Mucosa of descending colon (tissue), 3 donors: ENCODE measurements around the gene APEH. TPM values are rescaled to one million over a fixed set of nuclear protein-coding genes. Genes with fewer than 3 reads are reported as not detected.

Experiments
- ATAC-seq: fragments of 200-7000 bp; cut with Tn5 transposase; one replicate; pipeline ENCODE4 v1.9.1; 2020; ENCODE audit warnings: mild to moderate bottlenecking, moderate library complexity
- DNase-seq, 3 donors: peaks; one replicate each; pipeline ENCODE4 v3.0.0-alpha.2; 2020
- H3K36me3 ChIP-seq: fragments of 200-600 bp; one replicate; pipeline ENCODE4 v1.8.0; 2021; ENCODE audit warnings: low read depth, mild to moderate bottlenecking
- H3K4me1 ChIP-seq: fragments of 200-600 bp; one replicate; pipeline ENCODE4 v1.8.0; 2021; ENCODE audit warnings: low read depth, mild to moderate bottlenecking
- H3K4me3 ChIP-seq: fragments of 200-600 bp; one replicate; pipeline ENCODE4 v1.8.0; 2021; ENCODE audit warnings: mild to moderate bottlenecking
- H3K9me3 ChIP-seq: fragments of 200-600 bp; one replicate; pipeline ENCODE4 v1.8.0; 2021; ENCODE audit warnings: mild to moderate bottlenecking
- intact Hi-C, 2 donors: fragments of 100-400 bp; cut with DNase I in 1 of 2; cut with micrococcal nuclease in 1 of 2; formaldehyde crosslinking; loops; one replicate each; pipeline versions ENCODE4 v1.11.0 to v1.11.1; 2022; cut with DNase I, micrococcal nuclease
- total RNA-seq, 3 donors: library from RNA; stranded (reverse); fragmentation: NEBNext Ultra II Directional in 2 of 3; extraction: Animal tissue kit (Norgen Biotek cat#: 25700) in 2 of 3; gene quantifications; one replicate each; pipeline versions ENCODE4 v1.2.1 to v1.2.4, GENCODE V29; 2021 to 2023
- TF ChIP-seq, protein P1 (sequence below): fragments of 200-600 bp; IDR thresholded peaks from one replicate; pipeline ENCODE4 v1.8.0; 2022; ENCODE audit warnings: antibody characterized with exemption, mild to moderate bottlenecking
- donor health status: DM: no; HTN: no; CAD: no; lungs with moderate emphysema.
- donor health status: DM: no; HTN: no; CAD: no.
- donor health status: DM: no; HTN: yes; CAD: no.

The APEH gene
- total RNA-seq, 3 donors from 2014 or later = 110 to 176 (median 142) TPM

DNA sequence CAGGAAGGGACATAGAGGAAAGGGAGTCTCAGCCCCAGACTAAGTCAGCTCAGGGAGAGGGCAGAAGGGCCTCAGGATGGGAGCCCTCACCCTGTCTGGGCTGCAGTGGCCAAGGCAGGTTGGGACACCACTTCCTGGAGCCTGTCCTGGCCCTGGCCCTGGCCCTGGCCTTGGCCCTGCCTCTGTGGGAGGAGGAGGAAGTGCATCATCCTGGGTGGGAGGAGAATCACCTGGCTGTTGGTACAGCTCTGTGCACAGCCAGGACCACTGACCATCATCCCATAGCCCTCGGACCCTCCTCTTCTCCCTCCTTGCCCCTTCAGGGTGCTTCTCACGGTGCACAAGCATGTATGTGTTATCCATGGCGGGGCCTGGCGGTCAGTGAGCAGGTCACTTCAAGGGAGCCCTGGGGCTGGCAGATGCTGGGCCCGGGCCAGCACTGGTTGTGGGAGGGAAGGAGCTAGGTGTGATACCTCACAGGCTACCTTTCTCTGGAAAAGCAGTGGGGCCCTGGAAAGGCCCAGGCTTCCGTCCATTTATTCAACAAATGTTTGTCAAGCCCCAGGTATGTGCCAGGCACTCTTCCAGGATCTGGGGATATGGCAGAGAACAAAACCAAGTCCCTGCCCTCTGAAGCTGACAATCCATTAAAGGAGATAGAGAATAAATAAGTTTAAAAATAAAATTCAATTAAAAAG, 8.2 kb upstream of the APEH start:
- intact Hi-C loops = loop anchor here in 1 of 2 donors (5.0 kb wide), 1 partner anchor 124 kb away; no protein-coding TSS in a partner anchor
- no peaks in the 10 kb centered on the region for H3K36me3 ChIP-seq
- no peak overlapping the region for H3K4me3 ChIP-seq
- no peak for DNase-seq
- TF ChIP-seq, protein P1, sequence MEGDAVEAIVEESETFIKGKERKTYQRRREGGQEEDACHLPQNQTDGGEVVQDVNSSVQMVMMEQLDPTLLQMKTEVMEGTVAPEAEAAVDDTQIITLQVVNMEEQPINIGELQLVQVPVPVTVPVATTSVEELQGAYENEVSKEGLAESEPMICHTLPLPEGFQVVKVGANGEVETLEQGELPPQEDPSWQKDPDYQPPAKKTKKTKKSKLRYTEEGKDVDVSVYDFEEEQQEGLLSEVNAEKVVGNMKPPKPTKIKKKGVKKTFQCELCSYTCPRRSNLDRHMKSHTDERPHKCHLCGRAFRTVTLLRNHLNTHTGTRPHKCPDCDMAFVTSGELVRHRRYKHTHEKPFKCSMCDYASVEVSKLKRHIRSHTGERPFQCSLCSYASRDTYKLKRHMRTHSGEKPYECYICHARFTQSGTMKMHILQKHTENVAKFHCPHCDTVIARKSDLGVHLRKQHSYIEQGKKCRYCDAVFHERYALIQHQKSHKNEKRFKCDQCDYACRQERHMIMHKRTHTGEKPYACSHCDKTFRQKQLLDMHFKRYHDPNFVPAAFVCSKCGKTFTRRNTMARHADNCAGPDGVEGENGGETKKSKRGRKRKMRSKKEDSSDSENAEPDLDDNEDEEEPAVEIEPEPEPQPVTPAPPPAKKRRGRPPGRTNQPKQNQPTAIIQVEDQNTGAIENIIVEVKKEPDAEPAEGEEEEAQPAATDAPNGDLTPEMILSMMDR = no peak
- ATAC-seq = peak; percentile 51
- H3K4me1 ChIP-seq = no peaks in the 10 kb centered on the region
- no peaks in the 10 kb centered on the region for H3K9me3 ChIP-seq

DNA sequence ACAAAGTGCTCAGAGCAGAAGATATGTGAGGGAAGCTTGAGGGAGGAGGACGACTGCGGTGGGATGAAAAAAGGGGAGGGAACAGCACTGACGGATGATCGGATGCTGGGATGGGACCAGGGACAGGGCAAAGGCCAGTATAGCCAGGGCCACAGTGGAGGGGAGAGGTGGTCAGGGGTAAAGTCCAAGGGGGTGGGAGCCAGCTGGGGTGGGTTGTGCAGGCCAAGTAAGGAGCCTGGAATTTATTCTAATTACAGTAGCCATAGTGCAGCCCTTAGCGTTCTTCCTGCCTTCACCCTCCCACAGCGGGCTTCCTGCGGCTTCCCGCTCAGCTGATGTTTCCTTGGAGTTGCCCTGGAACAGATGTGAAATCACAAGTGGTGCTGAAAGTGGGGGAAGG, 7.6 kb upstream of the APEH start:
- intact Hi-C loops = loop anchor here in 1 of 2 donors (5.0 kb wide), 1 partner anchor 124 kb away; no protein-coding TSS in a partner anchor
- no peaks in the 10 kb centered on the region for H3K36me3 ChIP-seq
- no peak overlapping the region for H3K4me3 ChIP-seq
- no peaks in the 10 kb centered on the region for H3K4me1 ChIP-seq
- ATAC-seq = no peak
- DNase-seq = no peak
- TF ChIP-seq, protein P1 = no peak
- no peaks in the 10 kb centered on the region for H3K9me3 ChIP-seq

DNA sequence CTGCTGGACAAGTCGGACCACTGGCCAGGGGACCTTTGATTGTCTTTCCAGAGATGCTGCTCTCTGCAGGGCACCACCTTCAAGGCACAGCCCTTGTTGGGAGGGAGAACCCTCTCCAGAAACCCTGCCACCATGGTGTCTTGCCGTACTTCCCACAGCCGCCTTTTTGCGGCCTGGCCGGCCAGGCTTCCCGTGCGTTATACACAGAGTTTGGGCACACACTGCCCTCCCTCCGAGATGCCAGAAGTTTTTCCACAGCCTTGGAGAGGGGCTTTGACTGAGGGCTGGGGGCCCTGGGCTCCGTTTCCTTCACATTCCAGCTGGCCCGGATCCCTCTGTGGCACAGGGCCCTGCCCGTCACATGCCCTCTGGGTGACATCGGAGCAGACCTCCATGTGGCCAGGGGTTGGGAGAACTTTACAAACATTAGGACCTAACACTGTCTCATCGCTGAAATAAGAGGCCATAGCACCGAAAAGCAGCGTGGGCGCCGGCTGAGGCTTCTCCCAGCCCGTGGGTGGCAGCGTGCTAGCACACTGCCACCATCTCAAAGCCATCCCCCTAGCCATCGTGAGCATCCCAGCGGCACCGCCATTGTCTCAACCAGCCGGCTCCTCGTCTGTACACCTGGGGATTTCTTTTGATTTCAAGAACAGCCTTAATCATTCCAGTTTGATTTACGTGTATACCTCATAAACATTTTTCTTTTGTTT, 6.3 kb upstream of the APEH start:
- ATAC-seq (no peak), DNase-seq (no peak)
- no peaks in the 10 kb centered on the region for H3K9me3 ChIP-seq
- no peaks in the 10 kb centered on the region for H3K4me1 ChIP-seq
- TF ChIP-seq, protein P1 = no peak
- intact Hi-C loops = loop anchor here in 1 of 2 donors (5.0 kb wide), 1 partner anchor 126 kb away; no protein-coding TSS in a partner anchor
- no peaks in the 10 kb centered on the region for H3K36me3 ChIP-seq
- H3K4me3 ChIP-seq = no peak overlapping the region

DNA sequence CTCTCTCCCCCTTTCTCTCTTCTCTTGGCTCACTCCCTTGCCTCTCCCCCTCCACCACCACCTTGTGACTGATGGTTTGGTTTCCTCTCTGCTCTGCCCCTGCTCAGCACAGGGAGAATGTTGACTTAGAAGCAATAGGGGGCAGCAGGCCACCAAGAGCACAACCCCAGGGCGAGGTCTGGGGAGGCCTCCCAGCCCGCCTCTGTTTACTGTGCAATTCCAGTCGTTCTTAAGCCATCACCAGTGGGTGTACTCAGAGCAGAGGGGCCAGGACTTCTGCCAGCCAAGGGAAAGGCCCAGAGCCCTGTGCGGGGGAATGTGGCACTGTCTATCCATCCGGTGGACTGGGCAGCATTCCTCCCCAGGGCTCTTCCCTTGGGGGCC, 5.7 kb upstream of the APEH start:
- Histone ChIP-seq H3K36me3 (no peaks in the 10 kb centered on the region), H3K9me3 (no peaks in the 10 kb centered on the region), H3K4me1 (peaks cover 5% of the 10 kb centered on the region), H3K4me3 (no peak overlapping the region)
- TF ChIP-seq, protein P1 = no peak
- intact Hi-C loops = loop anchor here in 1 of 2 donors (5.0 kb wide), 1 partner anchor 126 kb away; no protein-coding TSS in a partner anchor
- no peak for ATAC-seq
- no peak for DNase-seq

DNA sequence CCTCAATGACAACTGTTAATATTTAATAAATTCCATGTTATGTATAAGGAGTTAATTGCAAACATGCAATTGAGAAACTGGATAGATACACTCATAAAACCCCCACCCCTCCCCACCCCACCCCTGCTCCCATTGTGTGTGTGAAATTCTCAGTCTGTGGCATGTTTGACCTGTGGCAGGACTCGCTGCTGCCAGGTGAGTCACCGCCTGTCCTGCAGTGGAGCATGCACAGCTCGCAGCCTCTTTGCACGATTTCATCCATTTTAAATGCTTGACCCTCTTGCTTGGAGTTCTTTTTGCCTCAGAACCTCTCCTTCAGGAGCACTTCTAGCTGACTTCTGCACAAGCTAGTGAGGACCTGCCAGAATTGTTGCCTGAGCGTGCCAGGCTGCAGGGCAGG, 5.3 kb upstream of the APEH start:
- intact Hi-C loops = loop anchor here in 1 of 2 donors (5.0 kb wide), 1 partner anchor 127 kb away; no protein-coding TSS in a partner anchor

More for the DNA sequence above, 5.3 kb upstream of the APEH start:
- TF ChIP-seq, protein P1 = no peak
- DNase-seq (no peak), ATAC-seq (no peak)
- Histone ChIP-seq H3K36me3 (no peaks in the 10 kb centered on the region), H3K4me1 (peaks cover 6% of the 10 kb centered on the region), H3K9me3 (no peaks in the 10 kb centered on the region), H3K4me3 (no peak overlapping the region)
